Measurements from ENCODE around the gene STON2. TPM values are rescaled to one million over a fixed set of nuclear protein-coding genes. Genes with fewer than 3 reads are reported as not detected.
A peak's percentile ranks its signal among the peaks of the same experiment; 100 is the strongest.

Gene STON2
- total and polyA plus RNA-seq, 7 donors = 4.8 to 147 (median 37.4) TPM

DNA sequence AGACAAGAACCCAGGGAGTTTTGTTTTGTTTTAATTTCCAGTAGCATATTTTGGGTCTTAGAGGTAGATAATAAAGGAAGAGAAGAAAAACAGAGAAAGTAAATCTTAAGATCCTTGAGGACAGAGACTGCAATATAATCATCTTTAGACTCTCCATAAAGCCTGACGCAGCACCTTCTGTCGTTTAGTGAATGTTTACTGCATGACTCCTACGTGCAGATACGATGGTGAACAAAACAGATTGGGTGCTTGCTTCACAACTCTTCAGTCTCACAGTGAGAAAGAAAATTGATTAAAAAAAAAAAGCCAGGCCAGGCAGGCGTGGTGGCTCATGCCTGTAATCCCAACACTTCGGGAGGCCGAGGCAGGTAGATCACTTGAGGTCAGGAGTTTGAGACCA lies 86.9 kb downstream of the STON2 start:
- ATAC-seq (no peak), DNase-seq (no peak)
- no peaks in the 10 kb centered on the region for H3K27me3 ChIP-seq (ENCODE audit: insufficient read depth in 3 of 3, low read length in 2 of 3)
- no peaks in the 10 kb centered on the region for H3K9me3 ChIP-seq
- 79 to 81% (median 80%) methylated on average over 7 of the region's 7 CpGs for WGBS, 3 donors
- intact Hi-C loops (cut with DNase I) = no loop called here
- no peak overlapping the region for H3K27ac ChIP-seq
- TF ChIP-seq, protein P1, sequence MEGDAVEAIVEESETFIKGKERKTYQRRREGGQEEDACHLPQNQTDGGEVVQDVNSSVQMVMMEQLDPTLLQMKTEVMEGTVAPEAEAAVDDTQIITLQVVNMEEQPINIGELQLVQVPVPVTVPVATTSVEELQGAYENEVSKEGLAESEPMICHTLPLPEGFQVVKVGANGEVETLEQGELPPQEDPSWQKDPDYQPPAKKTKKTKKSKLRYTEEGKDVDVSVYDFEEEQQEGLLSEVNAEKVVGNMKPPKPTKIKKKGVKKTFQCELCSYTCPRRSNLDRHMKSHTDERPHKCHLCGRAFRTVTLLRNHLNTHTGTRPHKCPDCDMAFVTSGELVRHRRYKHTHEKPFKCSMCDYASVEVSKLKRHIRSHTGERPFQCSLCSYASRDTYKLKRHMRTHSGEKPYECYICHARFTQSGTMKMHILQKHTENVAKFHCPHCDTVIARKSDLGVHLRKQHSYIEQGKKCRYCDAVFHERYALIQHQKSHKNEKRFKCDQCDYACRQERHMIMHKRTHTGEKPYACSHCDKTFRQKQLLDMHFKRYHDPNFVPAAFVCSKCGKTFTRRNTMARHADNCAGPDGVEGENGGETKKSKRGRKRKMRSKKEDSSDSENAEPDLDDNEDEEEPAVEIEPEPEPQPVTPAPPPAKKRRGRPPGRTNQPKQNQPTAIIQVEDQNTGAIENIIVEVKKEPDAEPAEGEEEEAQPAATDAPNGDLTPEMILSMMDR (IDR thresholded peaks at IDR 0.05) = no peak
- H3K36me3 ChIP-seq (ENCODE audit: insufficient read depth in 1 of 2, low read depth in 1 of 2) = no peaks in the 10 kb centered on the region
- no peak overlapping the region for H3K4me3 ChIP-seq
- H3K4me1 ChIP-seq = peaks cover 4% of the 10 kb centered on the region

DNA sequence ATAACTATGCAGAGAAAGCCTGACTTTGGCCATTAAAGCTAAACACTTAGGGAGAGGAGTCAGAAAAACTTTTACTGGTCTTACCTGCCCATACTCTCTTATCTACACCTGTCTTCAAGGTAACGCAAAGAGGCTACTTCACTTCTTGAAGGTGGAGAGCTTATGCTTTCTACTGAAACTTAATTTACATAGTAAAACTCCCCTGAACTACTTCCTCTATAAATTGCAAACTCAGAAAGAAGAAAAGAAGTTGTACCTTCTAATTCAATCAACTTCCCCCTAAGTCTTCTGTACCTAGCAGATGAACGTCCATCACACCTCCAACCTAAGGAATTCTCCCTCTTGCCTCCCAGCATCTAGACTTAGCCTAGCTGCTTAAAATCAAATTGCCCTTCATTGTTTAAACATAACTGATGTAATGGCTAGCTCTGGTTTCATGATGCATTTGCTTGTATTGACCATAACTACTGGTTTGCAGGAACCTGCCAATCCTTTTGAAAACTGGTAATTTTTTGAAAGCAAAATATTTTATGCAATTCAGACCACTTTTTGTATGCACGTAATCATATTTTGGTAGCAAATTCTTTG lies 87.7 kb downstream of the STON2 start:
- no peak for ATAC-seq
- no peaks in the 10 kb centered on the region for H3K9me3 ChIP-seq
- H3K27ac ChIP-seq = no peak overlapping the region
- WGBS, 3 donors = 80 to 91% (median 90%) methylated on average over 3 of the region's 3 CpGs
- no peaks in the 10 kb centered on the region for H3K27me3 ChIP-seq (ENCODE audit: insufficient read depth in 3 of 3, low read length in 2 of 3)
- intact Hi-C loops (cut with DNase I) = no loop called here
- peaks cover 4% of the 10 kb centered on the region for H3K4me1 ChIP-seq
- no peak for DNase-seq
- TF ChIP-seq, protein P1 (IDR thresholded peaks at IDR 0.05) = no peak
- no peak overlapping the region for H3K4me3 ChIP-seq
- H3K36me3 ChIP-seq (ENCODE audit: insufficient read depth in 1 of 2, low read depth in 1 of 2) = no peaks in the 10 kb centered on the region

DNA sequence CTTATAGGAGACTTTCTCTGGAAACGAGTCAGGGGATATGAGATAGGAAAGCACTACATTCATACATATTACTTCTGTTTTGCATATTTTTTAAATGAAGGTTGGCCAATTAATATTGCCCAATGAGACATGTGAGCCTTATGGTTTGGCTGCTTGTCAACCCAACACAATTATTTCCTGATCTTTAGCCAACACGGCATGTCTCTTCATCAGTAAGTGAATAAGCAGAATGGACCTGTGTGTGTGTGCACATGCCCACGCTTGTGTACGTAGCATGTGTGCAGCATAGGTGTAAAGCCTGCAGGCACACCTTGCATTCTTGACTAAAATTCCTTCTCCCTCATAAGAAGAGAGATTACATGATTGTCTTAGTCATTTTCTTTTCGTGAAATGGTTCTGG lies 88.3 kb downstream of the STON2 start:
- TF ChIP-seq, protein P1 (IDR thresholded peaks at IDR 0.05) = no peak
- ATAC-seq (peak in 2 of 4 donors; percentile 16 to 24), DNase-seq (no peak)
- WGBS, 3 donors = 52 to 59% (median 53%) methylated on average over 5 of the region's 5 CpGs
- intact Hi-C loops (cut with DNase I) = no loop called here
- peaks cover 4% of the 10 kb centered on the region for H3K4me1 ChIP-seq
- no peaks in the 10 kb centered on the region for H3K27me3 ChIP-seq (ENCODE audit: insufficient read depth in 3 of 3, low read length in 2 of 3)
- H3K4me3 ChIP-seq = no peak overlapping the region
- no peak overlapping the region for H3K27ac ChIP-seq
- H3K9me3 ChIP-seq = no peaks in the 10 kb centered on the region
- no peaks in the 10 kb centered on the region for H3K36me3 ChIP-seq (ENCODE audit: insufficient read depth in 1 of 2, low read depth in 1 of 2)

DNA sequence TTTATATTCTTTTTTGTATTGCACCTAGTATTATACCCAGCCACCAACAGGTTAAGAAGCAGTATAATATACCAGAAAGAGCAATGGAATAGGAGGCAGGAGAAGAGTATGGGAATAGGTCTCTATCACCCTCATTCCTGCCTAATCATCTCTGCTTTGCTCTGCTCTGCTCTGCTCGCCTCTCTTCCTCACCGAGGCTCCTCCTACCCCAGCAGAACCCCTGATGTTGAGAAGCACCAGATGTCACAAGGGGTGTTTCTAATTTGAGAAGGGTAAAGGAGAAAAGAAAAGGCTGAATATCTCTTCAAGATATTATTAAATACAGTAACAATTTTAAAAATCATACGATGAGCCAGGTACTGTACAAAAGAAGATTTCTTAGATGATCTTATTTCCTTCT lies 89.0 kb downstream of the STON2 start:
- no peak for ATAC-seq
- no peak for DNase-seq
- intact Hi-C loops (cut with DNase I) = no loop called here
- 33 to 51% (median 44%) methylated on average over 3 of the region's 3 CpGs for WGBS, 3 donors
- TF ChIP-seq, protein P1 (IDR thresholded peaks at IDR 0.05) = no peak
- H3K27ac ChIP-seq = no peak overlapping the region
- H3K4me3 ChIP-seq = no peak overlapping the region
- no peaks in the 10 kb centered on the region for H3K27me3 ChIP-seq (ENCODE audit: insufficient read depth in 3 of 3, low read length in 2 of 3)
- no peaks in the 10 kb centered on the region for H3K9me3 ChIP-seq
- H3K4me1 ChIP-seq = no peaks in the 10 kb centered on the region
- no peaks in the 10 kb centered on the region for H3K36me3 ChIP-seq (ENCODE audit: insufficient read depth in 1 of 2, low read depth in 1 of 2)

DNA sequence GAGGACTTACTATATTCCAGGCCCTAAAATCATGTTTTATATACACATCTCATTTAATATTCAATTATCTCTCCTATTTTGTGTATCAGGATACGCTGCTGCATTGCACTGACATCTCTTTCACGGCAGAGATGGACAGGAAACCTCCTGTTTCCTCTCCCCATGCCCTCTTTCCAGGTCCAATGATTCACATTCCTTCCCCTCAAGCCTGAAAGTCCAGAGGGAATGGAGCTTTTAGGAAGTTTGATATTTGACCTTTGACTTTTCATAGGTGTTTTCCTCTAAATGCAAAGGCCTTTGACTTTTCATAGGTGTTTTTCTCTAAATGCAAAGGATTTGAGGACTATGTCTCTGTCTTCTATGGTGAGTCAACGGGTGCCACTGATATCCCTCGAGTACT lies 89.5 kb downstream of the STON2 start:
- H3K4me3 ChIP-seq = no peak overlapping the region
- DNase-seq (no peak), ATAC-seq (no peak)
- H3K36me3 ChIP-seq (ENCODE audit: insufficient read depth in 1 of 2, low read depth in 1 of 2) = no peaks in the 10 kb centered on the region
- WGBS, 3 donors = 63 to 66% (median 64%) methylated on average over 4 of the region's 4 CpGs
- H3K4me1 ChIP-seq = no peaks in the 10 kb centered on the region
- TF ChIP-seq, protein P1 (IDR thresholded peaks at IDR 0.05) = no peak
- intact Hi-C loops (cut with DNase I) = no loop called here
- no peaks in the 10 kb centered on the region for H3K9me3 ChIP-seq
- no peak overlapping the region for H3K27ac ChIP-seq
- H3K27me3 ChIP-seq (ENCODE audit: insufficient read depth in 3 of 3, low read length in 2 of 3) = no peaks in the 10 kb centered on the region
